Activated CD4-positive, alpha-beta T cell treated with anti-CD3 and anti-CD28 coated beads, Interleukin-2, amount 50 U/mL, for 4 hours (primary cell): Measurements from ENCODE around the gene GAPDHS.

Experiments used
- DNase-seq, 2 experiments: peaks; one replicate each; pipeline ENCODE4 v3.0.0-alpha.2; 2020

GAPDHS gene

DNA sequence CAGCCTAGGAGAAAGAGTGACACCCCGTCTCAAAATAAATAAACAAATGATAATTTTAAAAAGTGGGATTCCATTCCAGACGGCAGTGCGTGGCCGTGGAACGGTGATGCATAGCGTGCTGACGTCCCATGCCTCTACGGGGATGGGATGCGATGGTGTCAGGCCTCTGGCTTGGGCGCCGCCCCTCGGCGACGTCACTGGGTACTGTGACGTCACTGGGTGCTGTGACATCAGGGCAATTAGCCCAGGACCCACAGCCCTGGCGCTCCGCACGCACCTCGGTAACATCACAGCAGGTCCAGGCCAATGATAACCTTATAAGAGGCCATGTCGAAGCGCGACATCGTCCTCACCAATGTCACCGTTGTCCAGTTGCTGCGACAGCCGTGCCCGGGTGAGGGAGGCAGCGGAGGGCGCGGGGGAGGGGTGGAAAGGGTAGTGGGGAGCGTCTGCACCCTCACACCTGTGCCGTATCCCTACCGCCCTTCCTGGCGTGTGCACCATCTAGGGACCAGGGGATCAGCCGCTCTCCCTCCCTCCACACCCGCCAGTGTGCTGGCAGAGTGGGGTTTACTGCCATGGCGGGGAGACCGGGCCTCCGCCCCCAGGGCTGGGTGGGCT is at the start of gene GAPDHS:
TSS of gene GAPDHS (plus strand) at position 256 of the 621 bp plus-strand sequence. CDS start at position 328, 72 bp downstream.
- DNase-seq: no peak

GRCh38 chr19:35484252-35485036 is 48.8 kb upstream of the GAPDHS start:
- DNase-seq: no peak

DNA sequence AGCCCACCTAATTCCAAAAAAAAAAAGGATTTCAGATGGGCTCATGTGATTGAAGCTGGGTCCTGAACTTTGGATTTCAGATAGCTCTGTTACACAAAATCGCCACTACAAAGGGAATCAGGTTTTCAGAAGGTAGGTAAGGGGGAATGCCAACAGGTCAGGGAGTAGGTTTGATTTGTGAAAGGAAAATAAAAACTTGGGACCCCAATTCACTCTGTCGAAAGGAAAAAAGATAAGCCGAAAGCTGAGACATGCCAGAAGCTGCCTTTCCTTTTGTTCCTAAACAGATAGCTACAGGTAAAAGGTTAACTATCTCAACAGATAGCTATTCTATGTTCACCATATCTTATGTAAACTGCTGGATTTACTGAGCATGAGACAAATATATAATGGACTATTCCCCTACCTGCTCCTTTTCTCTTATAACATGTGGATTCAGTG is 47.0 kb upstream of the GAPDHS start:
- no peak for DNase-seq

DNA sequence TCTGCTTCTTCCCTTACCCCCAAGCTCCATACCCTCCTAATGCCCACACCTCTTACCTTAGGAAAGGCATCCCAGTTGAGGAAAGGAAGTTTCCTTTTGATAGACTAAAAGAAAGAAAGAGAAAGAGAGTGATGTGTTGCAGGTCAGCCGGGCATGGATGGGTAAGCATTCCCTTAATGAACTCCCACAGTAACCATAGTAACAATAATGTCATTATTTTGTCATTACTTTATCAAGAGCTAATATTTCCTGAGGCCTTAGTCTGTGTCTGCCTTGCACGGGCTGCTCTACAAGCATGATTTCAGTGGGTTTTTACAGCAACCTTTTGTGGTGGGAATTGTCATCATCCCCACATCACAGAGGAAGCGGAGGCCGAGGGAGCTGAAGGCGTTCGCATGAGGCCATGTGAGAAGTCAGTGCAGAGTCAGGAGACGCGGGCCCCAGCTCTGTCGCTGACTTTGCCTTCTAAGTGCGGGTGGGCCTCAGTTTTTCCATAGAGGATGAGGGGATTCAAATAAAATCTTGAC is 45.5 kb upstream of the GAPDHS start:
- no peak for DNase-seq

DNA sequence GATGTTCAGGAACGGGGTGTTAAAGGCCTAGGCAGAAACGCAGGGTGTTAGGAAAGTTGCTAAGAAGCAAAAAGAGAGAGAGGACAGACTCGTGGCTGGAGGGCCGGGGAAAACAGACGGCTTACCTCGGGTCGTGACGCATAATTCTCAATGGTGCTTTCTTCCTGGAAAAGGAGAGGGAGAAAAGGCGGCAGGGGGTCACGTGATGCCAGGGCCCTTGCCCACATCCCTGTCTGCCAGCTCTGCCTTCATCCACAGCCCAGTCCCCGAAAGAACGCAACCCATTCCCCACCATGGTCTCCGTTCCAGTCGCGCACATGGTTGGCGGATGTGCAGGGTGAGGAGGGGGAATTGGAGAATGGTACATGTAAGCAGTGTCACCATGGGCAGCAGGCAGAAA is 44.6 kb upstream of the GAPDHS start:
- no peak for DNase-seq

DNA sequence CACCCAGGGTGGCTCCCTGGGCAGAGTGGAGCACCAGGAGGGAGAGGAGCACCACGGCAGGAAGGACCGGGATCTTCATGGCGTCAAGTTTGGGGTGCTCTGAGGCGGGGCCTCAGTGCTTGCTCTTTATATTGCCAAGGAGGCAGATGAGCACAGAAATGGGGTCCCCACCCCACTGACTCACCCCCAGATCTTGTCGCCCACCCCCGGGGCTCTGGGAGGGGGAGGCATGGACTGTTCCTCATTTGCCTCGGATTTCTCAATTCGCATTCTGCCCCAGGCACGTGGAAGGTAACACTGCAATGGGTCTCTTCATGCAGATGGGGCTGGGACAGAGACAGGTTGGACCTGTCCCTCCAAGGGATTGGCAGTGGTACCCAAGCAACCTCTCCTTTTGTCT is 42.9 kb upstream of the GAPDHS start, which contains the start of gene KRTDAP:
TSS of gene KRTDAP (minus strand) at position 101 of the 400 bp plus-strand sequence. CDS start at position 79, 22 bp downstream.
- no peak for DNase-seq

- no peak for DNase-seq
Observed at GRCh38 chr19:35491836-35492360, 41.4 kb upstream of the GAPDHS start.

DNA sequence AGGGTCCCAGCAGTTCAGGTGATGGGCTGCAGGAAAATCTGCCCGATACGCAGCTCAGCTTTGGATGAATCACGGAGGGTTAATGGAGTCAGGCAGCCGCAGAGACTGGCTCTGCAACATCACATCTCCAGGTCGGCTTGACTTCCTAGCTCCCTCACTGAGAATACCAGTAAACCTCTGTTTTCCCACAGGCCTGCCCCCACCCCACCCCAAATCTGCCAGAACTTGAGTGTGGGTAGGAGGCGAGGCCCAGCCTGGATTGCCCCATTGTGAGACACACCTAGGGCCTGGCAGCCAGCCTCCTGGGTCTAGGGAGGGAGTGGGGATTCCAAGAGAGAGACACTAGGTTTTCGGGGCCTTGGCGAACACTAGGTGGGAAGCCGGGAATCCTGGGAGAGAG is 39.3 kb upstream of the GAPDHS start:
- DNase-seq: no peak

GRCh38 chr19:35495107-35496064 is 37.9 kb upstream of the GAPDHS start:
- DNase-seq: peak; percentile 82 to 89

DNA sequence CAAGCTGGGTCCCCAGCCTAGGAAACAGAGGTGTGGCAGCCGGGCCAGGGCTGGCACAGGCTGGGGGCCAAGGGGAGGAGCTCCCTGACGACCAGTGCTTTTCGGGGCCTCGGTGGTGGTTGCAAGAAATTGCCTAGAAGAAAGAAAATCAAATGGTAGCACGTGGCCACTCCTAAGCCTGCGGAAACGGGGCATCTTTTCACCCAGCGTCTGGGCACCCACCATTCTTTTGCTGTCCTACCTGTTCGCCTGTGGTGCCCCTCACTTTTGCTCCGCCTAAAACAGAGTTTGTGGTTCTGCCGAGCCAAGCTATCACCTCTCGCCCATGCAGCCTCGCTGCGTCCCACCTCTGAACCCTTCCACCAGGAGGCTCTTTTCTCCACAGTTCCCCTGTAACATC is 35.9 kb upstream of the GAPDHS start:
- no peak for DNase-seq

GRCh38 chr19:35498220-35498619 is 35.0 kb upstream of the GAPDHS start:
- DNase-seq: no peak

DNA sequence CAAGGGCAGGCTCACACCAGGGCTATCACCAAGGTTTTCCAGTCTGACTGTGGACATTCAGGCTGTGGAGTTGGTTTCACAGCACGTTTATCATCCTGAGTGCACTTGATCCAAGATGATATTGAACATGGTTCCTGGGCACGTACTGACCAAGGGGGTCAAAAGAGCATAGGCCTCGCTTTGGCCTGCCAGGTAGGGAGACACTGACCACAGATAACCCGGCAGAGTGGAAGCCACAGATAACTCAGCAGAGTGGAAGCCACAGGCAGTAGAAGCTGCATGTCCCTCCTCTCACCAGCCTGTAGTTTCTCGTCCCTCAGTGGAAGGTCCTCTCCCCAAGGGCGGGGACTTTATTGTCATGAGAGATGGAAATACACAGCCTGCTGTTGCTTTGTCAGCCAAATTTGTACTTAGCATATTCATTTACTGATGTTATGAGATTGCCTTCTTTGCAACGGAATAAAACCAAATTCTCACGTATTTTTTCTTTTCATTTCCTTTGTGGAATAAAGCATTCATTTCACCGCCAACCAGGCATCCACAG is 34.2 kb upstream of the GAPDHS start:
- no peak for DNase-seq

DNA sequence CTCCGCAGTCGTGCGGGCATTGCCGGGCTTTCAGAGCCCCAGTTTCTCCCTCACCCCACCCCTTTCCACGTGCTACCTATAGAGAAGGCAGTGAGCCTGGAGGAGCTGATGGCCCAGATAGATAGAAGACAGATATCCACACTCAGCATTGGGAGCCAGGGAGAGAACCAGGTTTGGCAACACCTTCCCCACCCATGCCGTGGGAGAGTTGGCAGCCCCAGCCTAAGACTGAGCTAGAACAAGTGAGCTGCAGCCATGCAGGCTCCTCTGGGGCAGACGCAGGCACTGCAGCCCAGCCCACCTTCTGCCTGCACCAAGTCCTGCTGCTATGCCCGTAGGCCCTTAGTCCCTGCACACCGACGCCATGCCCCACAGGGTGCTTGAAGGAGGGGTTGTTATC is 32.6 kb upstream of the GAPDHS start:
- no peak for DNase-seq

- DNase-seq: no peak
Observed at GRCh38 chr19:35501684-35502083, 31.6 kb upstream of the GAPDHS start.

GRCh38 chr19:35502751-35503150 is 30.5 kb upstream of the GAPDHS start:
- DNase-seq: no peak

GRCh38 chr19:35506011-35506410 is 27.2 kb upstream of the GAPDHS start:
- no peak for DNase-seq

DNA sequence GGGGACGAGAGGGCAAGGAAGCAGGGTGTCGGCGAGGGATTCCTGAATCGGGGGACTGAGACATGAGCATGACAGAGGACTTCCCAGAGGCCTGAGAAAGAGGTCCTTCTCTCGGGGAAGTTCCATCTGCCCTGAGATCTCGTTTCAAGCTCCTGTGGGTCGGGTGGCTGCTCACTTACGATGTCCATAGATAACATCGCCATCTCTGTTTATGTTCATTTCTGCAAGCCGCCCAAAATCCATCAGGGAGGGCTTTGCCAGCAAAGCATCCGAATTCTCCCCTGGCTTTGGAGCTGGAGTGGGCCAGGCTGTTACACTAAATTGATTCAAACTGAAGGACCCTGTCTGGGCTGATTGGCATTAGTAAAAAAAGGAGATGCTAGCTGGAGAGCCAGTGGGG is 25.7 kb upstream of the GAPDHS start:
- no peak for DNase-seq

- DNase-seq: no peak
Observed at GRCh38 chr19:35508129-35508528, 25.1 kb upstream of the GAPDHS start.

- DNase-seq: peak in 1 of 2 experiments; percentile 9
Observed at GRCh38 chr19:35509018-35509652, 24.1 kb upstream of the GAPDHS start.

DNA sequence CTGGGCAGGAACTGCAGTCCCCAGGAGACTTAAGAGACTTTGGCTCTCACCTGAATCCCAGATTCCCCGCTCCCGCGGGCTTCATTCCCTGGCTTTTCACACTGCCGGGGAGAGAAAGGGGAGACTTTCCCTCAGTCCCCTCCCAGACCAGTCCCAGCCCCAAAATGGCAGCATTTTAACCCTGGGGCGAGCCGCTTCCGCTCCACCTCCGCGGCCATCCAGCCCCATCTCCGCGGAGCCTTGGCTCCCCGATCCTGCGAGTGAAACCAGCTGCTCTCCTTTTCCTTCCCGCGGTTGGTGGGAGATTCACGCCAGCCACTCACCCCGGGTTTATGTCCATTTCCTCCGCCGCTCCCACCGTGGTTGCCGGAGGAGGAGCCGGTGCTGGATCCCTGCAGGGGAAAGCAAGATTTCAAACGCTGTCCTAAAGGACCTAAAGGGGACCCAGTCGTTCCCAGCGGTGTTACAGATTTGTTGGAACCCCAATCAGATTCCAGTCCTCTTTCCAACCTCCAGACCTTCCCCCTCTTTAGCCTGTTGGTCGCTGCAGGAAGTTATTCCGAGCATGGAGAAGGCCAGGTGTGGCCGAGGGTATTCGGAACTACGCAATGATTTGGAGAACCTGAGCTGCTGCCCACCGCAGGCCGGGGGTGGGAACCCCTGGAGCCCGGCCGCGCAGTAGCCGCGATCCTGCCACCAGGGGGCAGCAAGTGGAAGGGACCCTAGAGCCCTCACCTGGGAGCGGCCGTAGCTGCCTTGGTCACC is 23.2 kb upstream of the GAPDHS start:
- DNase-seq: peak; percentile 67 to 69

DNA sequence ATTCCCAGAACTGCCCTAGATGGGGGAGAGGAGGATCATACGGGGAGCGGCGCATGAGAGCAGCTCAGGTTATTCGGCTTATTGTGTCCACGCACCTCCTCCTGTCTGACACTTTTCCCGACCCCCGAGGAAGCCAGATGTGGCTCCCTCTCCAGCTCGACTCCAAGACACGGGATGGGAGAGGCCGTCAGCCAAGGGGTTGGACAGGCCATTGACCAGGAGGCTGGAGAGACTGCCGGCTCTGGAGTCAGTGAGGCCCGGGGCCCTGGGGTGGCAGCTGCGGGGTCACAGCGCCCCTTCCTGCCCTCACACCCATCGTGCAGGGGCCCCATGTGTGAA is 22.7 kb upstream of the GAPDHS start:
- DNase-seq: no peak
